Measurements from ENCODE around the gene UTS2B.

The UTS2B gene

GRCh38 chr3:191235331-191236314 is 94.7 kb downstream of the UTS2B start:
- no peak for DNase-seq

- DNase-seq: no peak
These were observed 96.1 kb downstream of the UTS2B start for GRCh38 chr3:191234216-191234615.

GRCh38 chr3:191227541-191227940 is 102.8 kb downstream of the UTS2B start:
- DNase-seq: no peak

GRCh38 chr3:191221638-191222037 is 108.7 kb downstream of the UTS2B start:
- no peak for DNase-seq

- DNase-seq: no peak
These were observed 109.4 kb downstream of the UTS2B start for GRCh38 chr3:191220908-191221307.

- DNase-seq: no peak
These were observed 113.0 kb downstream of the UTS2B start for GRCh38 chr3:191217301-191217700.

Data from SIG-M5 (cell line).